Umbilical cord (tissue), 2 donors: Measurements from ENCODE around the gene LY86. TPM values are rescaled to one million over a fixed set of nuclear protein-coding genes. Genes with fewer than 3 reads are reported as not detected.
"Not testable (repeated sequence)": the region's sequence is repeated elsewhere in the genome, so short reads cannot be mapped to it uniquely, and the experiment has no call there.

Source experiments
- DNase-seq: peaks from one replicate; pipeline ENCODE4 v3.0.0-alpha.2; 2015; ENCODE audit warnings: low spot score
- total RNA-seq: library from RNA; depleted of rRNA; stranded (reverse); fragments of >200 nt; gene quantifications from one replicate; pipeline ENCODE4 v1.2.3, GENCODE V29; 2014; ENCODE audit warnings: low replicate concordance; ENCODE audit not compliant: insufficient read depth

Gene LY86
- total RNA-seq, 1 donor from 2014 or later: 2.2 TPM

- no peak for DNase-seq
Observed at GRCh38 chr6:6596529-6597328, 8.2 kb downstream of the LY86 start.

- no peak for DNase-seq
Observed at GRCh38 chr6:6597682-6598081, 9.2 kb downstream of the LY86 start.

GRCh38 chr6:6599468-6599873 is 11.0 kb downstream of the LY86 start:
- peak; percentile 38 for DNase-seq

GRCh38 chr6:6600875-6601274 is 12.4 kb downstream of the LY86 start:
- DNase-seq: no peak

- no peak for DNase-seq
Observed at GRCh38 chr6:6602262-6602661, 13.7 kb downstream of the LY86 start.

- no peak for DNase-seq
Observed at GRCh38 chr6:6603317-6603716, 14.8 kb downstream of the LY86 start.

- no peak for DNase-seq
Observed at GRCh38 chr6:6604015-6604414, 15.5 kb downstream of the LY86 start.

GRCh38 chr6:6604566-6604965 is 16.0 kb downstream of the LY86 start:
- DNase-seq: no peak

- DNase-seq: no peak
Observed at GRCh38 chr6:6605873-6606272, 17.4 kb downstream of the LY86 start.

GRCh38 chr6:6606391-6607030 is 18.0 kb downstream of the LY86 start:
- not testable (repeated sequence) for DNase-seq

- DNase-seq: no peak
Observed at GRCh38 chr6:6609450-6609849, 20.9 kb downstream of the LY86 start.

- DNase-seq: no peak
Observed at GRCh38 chr6:6610031-6610591, 21.6 kb downstream of the LY86 start.

GRCh38 chr6:6611486-6611885 is 23.0 kb downstream of the LY86 start:
- DNase-seq: no peak

- no peak for DNase-seq
Observed at GRCh38 chr6:6612308-6612707, 23.8 kb downstream of the LY86 start.

GRCh38 chr6:6613103-6613718 is 24.7 kb downstream of the LY86 start:
- not testable (repeated sequence) for DNase-seq

GRCh38 chr6:6614096-6614982 is 25.8 kb downstream of the LY86 start:
- DNase-seq: peak; percentile 40

- no peak for DNase-seq
Observed at GRCh38 chr6:6614983-6615349, 26.4 kb downstream of the LY86 start.

GRCh38 chr6:6616656-6617055 is 28.1 kb downstream of the LY86 start:
- DNase-seq: no peak

- DNase-seq: no peak
Observed at GRCh38 chr6:6619021-6619794, 30.7 kb downstream of the LY86 start.

- DNase-seq: no peak
Observed at GRCh38 chr6:6620766-6621425, 32.4 kb downstream of the LY86 start.
